GM19463 (cell line): ENCODE results near the gene STAT1.
"Not testable (repeated sequence)": the region's sequence is repeated elsewhere in the genome, so short reads cannot be mapped to it uniquely, and the experiment has no call there.

Experiments
- ATAC-seq: cut with Tn5 transposase; IDR thresholded peaks from one replicate; pipeline ENCODE4 v1.9.1; 2021; ENCODE audit warnings: mild to moderate bottlenecking, moderate library complexity; ENCODE audit not compliant: unreplicated experiment

Gene STAT1

DNA sequence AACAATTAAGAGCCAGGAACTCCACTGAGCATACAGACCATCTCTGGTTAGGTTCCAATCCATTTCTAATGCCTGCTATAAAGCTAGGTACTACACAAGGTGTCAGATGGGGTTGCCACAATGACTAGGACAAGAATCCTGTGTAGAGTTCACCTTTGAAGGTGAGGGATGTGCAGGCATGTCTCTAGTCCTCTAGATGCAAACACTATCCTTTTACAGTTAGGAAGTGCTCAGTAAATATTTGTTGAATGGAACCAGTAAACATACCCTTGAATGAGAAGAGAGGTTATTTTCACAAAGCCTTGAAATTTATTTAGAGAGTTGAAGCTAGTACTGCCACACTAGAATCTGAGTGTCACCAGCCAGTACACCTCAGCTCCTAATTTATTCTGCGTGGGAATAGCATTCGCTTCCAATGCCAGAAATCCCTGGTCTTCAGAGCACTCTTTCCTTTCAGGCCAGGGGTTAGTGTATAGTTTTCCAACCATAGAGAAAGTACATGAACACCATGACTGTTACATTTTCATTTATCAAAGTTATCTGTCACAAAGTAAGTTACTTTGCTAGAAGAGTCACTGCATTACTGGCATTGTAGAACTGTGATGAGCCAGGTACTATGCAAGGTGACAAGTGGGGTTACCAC is 48.3 kb downstream of the STAT1 start:
- ATAC-seq = no peak

DNA sequence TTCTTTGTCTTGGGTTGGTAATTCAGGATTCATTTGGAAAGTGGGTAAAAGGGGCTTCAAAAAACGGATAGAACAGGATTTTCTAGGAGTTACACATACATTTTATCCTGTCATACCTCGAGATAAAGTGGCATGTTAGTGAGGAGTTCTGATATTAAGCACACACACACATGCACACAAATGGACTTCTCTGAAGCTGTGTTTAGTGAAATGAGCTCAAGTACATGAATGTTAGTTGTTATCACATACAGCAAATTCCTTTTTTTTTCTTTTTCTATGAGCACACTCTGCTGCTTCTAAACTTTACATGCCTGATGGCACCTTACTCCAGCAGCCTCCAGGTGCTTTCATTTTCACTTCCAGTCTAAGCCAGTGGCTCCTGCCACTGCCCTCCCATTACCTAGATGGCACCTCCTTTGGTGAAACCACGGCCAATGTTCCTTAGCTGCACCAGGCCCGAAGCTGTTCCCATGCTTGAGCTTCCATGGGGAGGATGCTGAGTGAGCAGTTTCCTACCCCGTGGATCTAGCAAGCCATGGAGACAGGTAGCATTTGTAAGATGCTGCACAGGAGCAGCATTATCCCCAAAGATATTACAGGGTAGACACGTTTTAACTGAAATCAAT is 49.7 kb downstream of the STAT1 start:
- no peak for ATAC-seq

DNA sequence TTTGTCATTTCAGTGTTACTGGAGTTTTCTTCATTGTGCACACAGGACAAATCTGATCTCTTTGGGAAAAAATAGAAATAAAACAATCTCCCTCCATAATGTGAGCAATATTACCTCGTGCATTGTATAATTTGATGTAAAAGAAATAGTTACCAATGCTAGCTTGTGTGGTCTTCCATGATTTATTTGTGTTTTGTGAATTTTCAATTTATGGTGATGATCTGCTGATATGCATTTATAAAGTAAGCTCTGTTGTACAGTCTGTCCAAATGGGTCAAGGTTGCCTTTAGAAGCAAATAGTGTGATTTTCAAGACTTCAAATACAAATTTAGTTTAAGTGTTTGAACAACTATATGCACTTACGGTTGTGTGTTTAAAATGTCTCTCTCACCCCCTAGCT is 50.9 kb downstream of the STAT1 start:
- ATAC-seq = no peak

DNA sequence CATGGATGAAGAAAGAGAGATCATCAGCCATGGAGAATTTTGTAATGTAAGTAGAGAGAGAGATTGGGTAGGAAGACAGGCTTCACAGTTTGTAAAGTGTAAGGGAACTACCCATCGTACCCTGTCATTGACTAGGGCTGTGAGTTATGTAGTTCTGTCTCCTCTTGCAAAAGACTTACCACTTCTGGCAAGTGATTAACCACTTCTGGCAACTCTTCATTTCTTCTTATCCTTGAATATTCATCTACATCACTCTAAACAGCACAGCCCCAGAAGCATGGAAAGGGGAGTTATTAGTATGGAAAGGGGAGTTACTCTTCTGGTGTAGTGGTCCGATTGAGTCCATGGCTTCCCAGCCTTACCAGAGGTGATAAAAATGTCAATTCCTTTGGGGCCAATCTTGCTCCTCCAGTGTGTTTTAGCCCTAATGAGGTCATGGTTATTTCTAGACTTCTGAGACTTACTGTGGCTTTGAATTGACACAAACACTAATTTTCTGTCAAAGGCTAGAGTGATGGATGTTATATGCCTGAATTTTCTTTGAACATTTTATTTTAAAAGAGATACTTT is 52.0 kb downstream of the STAT1 start:
- ATAC-seq = no peak

- ATAC-seq = not testable (repeated sequence)
Observed at GRCh38 chr2:190961117-190961516, 52.9 kb downstream of the STAT1 start.

- ATAC-seq = no peak
Observed at GRCh38 chr2:190959911-190960788, 53.8 kb downstream of the STAT1 start.

DNA sequence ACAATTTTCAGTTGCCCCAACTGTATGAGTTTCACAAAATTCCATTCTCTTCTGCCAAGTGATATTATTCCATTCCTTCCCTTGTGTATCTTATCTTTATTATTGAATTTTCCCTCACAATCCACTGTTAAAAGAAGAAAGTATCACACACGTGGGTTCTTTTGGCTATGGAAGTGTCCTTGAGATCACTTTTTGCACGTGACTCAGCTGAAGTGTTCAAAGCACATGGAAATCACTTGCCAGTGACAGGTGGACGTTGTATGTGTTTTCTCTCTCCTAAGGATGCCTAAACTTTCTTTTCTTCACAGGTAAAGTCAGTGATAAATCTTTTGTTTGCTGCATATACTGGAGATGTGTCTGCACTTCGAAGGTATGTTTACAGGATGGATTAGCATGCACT is 60.7 kb downstream of the STAT1 start:
- no peak for ATAC-seq

GRCh38 chr2:190950566-190950991 is 63.4 kb downstream of the STAT1 start:
- ATAC-seq = no peak

DNA sequence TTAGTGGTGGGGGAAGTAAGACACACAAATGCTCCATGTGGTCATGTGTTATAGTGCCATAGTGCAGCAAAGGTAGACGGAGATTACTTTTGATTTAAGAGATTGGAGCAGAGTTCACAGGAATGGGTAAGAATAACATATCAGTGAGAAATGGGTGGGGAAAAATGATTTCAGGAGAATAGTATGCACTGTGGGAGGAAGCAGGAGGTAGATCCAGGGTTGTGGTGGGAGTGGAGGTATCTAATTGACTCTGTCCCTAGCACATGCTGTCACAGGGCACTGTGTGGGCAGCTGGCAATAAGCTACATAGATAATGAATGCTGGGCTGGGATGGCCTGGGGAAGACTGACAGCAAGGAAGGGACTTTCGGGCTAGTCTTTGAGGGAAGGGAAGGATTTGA is 65.3 kb downstream of the STAT1 start:
- peak; percentile 50 for ATAC-seq

DNA sequence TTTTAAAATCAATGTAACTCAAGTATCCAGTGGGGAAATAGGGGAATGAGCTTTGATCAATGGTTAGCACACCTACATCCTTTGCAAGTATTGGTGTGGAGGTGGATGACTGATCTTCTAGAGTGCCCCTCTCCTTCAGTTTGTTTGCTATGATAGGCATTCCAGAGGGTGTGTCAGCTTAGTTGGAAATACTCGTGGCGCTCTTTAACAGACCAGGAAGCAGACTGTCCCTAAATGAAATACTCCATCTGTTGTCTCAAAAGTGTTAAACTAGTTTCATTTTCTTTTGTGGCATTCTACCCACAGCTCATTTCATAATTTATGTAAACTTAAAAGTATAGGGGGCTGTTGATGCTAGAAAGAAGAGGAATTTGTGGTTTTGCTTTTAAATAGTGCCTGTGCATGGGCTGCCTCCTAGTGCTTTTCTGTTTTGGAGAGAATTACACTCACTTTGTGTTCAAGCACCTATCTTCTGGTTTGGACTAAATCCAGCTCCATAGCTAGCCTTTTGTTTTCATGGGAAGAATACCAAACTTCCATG is 66.2 kb downstream of the STAT1 start:
- peak; percentile 69 for ATAC-seq

DNA sequence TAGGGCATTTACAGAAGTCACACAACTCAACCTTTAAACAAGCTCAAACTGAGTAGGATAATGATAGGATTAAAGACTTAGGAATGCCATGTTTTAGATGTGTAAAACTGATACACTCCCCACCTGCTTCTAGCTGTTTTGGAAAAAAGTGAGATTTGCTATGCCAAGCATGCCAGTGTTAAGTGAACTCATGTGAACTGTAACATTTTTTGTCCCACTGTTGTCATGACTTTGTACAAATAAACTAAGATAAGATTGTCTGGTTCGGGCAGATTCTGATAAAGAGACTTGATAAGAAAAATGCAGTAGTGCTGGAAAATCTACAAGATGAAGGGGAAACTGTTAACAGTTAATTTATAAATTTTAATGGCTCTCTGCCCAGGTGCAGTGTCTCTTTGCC is 66.8 kb downstream of the STAT1 start:
- no peak for ATAC-seq

DNA sequence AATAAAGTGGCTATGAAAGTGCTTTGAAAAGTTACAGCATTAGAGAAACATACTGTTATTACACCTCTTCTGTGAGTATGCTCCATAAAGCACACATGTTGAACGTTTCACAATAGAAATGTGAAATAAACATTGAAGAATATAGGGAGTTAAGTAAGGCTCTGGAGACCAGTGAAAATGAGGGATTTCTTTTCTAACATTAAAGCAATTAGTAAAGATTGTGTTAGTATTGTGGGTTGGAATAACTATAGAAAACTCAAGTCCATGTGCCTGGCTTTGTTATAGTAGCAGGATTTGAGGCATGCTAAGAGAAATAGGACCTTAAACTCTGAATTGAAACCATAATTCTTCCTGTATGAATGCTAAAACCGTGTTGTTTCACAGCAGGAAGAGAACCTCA is 70.3 kb downstream of the STAT1 start:
- no peak for ATAC-seq

GRCh38 chr2:190942697-190943096 is 71.3 kb downstream of the STAT1 start:
- no peak for ATAC-seq

DNA sequence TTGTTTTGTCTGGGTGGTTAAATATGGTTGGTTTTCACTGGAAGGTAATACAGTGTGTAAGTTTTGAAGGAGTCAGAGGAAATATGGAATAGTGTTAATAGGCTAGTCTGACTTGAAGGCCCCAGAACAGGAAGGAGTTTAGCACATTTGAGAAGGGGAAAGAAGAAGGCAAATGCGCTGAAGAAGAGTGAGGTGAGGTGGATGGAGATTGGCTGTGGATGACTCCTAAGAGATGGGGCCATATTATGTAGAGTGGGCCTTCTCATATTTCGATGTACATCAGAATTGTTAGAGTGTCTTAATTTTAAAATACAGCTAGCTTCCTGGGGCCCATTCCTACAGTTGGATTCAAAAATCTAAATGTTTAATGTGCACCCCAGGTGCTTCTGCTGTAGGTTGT is 72.4 kb downstream of the STAT1 start:
- no peak for ATAC-seq

DNA sequence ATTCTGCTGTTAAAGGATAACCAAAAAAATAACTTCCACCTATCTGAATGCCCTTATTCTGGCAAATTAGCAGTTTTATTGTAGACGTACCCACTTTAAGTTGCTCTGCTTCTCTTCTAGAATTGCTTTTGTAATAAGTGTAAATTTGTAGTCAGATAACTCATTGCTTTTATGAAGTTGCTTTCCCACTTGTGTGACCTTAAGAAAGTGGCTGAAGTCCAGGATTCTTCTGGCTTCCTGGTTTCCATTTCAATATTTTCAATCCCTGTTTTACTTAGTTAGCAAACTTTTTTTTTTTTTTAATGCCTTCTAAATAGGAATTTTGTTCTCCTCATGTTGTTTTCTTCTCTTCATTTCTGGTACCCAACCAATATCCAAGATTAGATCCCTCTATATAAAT is 73.5 kb downstream of the STAT1 start:
- no peak for ATAC-seq

- ATAC-seq = no peak
Observed at GRCh38 chr2:190938771-190939335, 75.1 kb downstream of the STAT1 start.

DNA sequence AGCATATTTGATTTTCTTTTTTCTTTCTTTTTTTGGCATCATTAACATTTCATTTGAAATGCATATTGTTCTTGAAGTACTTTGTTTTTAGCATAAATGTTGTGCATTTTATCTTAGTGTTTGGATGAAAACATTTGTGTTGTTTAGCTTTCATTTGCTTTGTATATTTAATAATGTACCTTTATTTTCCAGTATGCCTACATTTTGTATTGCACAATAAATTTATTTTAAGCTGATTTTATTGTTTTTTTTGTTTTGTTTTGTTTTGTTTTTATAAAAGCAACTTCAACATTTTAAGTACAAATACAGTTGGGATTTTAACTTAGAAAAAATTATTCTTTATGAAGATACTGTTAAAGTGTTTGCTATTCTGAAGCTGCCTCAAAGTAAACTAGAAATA is 78.9 kb downstream of the STAT1 start:
- ATAC-seq = no peak

- no peak for ATAC-seq
Observed at GRCh38 chr2:190933361-190933760, 80.6 kb downstream of the STAT1 start.

DNA sequence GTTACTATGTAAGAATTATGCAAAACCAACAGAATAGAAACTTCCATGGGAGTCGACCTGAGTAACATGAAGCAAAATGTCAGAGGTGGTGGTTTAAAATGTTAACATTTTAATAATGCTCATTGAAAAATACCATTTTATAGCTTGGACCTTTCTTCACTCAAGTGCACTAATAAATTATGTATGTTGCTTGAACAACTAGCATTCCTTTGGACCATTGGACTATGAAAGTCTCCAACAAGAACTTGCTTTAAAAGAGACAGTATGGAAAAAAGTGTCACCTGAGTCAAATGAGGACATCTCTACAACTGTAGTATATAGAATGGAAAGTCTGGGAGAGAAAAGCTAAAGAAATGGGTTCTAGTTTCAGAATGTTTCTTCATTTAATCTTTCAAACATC is 81.5 kb downstream of the STAT1 start:
- ATAC-seq = no peak

DNA sequence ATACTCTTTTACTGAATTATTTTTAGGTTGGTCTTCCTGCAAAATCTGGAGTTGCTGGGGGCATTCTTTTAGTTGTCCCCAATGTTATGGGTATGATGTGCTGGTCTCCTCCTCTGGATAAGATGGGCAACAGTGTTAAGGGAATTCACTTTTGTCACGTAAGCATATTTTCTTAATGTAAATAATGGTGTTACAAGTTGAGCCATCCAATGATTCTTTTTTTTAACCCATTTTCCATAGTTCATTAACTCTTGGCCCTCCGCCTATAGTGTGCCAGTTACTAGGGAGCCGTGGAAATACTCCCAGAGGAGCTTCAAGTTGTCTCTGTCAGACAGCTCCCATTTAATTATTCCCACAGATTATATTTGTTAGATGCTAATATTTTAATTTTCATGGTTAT is 83.6 kb downstream of the STAT1 start:
- ATAC-seq = no peak

- ATAC-seq = no peak
Observed at GRCh38 chr2:190929919-190930318, 84.1 kb downstream of the STAT1 start.
